Femur (tissue), 1 donor: Measurements from ENCODE around the gene G0S2.

Experiments used
- DNase-seq: peaks from one replicate; pipeline ENCODE4 v3.0.0-alpha.2; 2017

Gene G0S2

GRCh38 chr1:209674957-209675564 lies at the start of gene G0S2:
Gene G0S2 (plus strand): TSS chr1:209675412. CDS start chr1:209675685, 273 bp downstream.
- peak; percentile 82 for DNase-seq

- peak; percentile 53 for DNase-seq
These were observed 49.4 kb upstream of the G0S2 start for GRCh38 chr1:209625791-209626285.

GRCh38 chr1:209626346-209627026 lies 48.7 kb upstream of the G0S2 start:
- no peak for DNase-seq

- DNase-seq: no peak
These were observed 48.0 kb upstream of the G0S2 start for GRCh38 chr1:209627027-209627731.

- peak; percentile 84 for DNase-seq
These were observed 47.4 kb upstream of the G0S2 start for GRCh38 chr1:209627732-209628196.

GRCh38 chr1:209628618-209629299 lies 46.5 kb upstream of the G0S2 start:
- DNase-seq: no peak

GRCh38 chr1:209629621-209630382 lies 45.4 kb upstream of the G0S2 start:
- DNase-seq: no peak

- no peak for DNase-seq
These were observed 44.6 kb upstream of the G0S2 start for GRCh38 chr1:209630383-209631225.

- no peak for DNase-seq
These were observed 41.7 kb upstream of the G0S2 start for GRCh38 chr1:209633335-209633997.

GRCh38 chr1:209634005-209634737 lies 41.0 kb upstream of the G0S2 start:
- DNase-seq: no peak

GRCh38 chr1:209635850-209636249 lies 39.4 kb upstream of the G0S2 start:
- no peak for DNase-seq

- peak; percentile 87 for DNase-seq
These were observed 33.4 kb upstream of the G0S2 start for GRCh38 chr1:209641832-209642172.

GRCh38 chr1:209642816-209643215 lies 32.4 kb upstream of the G0S2 start:
- no peak for DNase-seq

GRCh38 chr1:209643285-209644020 lies 31.8 kb upstream of the G0S2 start:
- DNase-seq: peak; percentile 80

GRCh38 chr1:209645574-209646452 lies 29.4 kb upstream of the G0S2 start:
- DNase-seq: no peak

- no peak for DNase-seq
These were observed 28.7 kb upstream of the G0S2 start for GRCh38 chr1:209646558-209646957.

- DNase-seq: no peak
These were observed 28.1 kb upstream of the G0S2 start for GRCh38 chr1:209647156-209647555.

- no peak for DNase-seq
These were observed 26.9 kb upstream of the G0S2 start for GRCh38 chr1:209648346-209648745.
